HUDEP-2 (cell line): ENCODE measurements around the gene C19orf85.

Source experiments
- DNase-seq, 76 experiments: peaks; one replicate each; lab custom pipeline; 2025; ENCODE audit not compliant: unreplicated experiment in 76 of 76; lab: John Stamatoyannopoulos, UW

The C19orf85 gene

DNA sequence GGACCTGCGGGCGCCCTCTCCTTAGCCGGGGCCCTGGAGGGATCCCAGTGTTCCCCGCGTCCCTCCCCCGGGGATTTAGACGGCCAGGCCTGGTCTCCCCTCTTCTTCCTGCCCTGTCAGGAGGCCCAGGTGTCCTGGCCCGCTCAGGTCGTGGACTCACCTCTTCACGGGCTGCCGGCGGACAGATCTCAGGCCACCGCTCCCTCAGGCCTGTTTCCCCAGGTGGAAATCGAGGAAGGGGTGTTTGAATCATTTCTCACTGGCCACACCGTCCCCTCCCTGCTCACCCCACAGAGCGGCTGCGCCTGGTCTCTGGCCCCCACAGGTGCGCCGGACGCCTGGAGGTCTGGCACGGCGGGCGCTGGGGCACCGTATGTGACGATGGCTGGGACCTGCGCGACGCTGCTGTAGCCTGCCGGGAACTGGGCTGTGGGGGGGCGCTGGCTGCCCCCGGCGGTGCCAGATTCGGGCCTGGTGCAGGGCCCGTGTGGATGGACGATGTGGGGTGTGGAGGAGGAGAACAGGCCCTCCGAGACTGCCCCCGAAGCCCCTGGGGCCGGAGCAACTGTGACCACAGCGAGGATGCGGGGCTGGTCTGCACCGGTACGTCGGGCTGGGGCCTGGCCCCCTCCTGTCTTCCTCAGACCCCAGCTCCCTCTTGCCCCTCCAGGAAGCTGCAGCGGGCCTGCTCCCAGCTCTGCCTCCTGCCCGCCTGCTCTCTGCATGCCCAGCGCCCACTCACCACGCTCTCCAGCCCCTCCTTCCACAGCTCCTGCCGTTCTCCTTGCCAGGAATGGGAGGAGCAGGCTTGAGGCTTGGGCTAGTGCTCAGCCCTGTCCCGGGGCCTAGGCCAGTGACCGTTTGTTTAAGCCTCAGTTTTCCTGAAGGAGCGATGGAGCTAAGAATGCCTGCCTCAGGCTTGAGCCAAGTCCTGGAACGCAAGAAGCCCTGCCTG is 26.2 kb upstream of the C19orf85 start:
- DNase-seq, result no peak

DNA sequence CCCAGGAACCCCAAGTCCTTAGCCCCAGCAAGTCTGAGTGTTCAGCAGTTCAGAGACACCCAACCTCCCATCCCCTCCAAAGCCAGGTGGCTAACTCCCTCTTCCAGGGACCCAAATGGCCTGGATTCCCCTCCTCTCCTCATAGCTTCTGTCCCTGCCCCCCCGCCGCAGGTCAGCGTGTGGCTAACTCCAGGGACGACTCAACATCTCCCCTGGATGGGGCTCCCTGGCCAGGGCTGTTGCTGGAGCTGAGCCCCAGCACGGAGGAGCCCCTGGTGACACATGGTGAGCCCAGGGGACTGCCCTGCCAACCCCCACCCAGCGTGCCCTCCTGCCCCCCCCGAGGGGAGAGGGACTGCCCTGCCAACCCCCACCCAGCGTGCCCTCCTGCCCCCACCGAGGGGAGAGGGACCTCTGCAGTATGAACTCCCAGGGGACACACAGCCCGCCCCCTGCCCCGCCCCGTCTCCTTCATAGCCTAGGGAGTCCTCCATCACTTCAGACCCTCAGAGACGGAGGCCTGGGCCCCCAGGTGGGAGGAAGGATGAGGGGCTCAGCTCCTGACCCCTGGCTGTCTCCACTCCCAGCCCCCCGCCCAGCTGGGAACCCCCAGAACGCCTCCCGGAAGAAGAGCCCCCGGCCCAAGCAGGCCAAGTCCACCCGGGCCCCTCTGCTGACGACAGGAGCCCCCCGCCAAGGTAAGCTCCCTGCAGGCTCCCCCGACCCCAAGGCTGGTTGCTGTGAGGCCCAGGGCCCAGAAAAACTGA is 25.3 kb upstream of the C19orf85 start:
- DNase-seq, result no peak

DNA sequence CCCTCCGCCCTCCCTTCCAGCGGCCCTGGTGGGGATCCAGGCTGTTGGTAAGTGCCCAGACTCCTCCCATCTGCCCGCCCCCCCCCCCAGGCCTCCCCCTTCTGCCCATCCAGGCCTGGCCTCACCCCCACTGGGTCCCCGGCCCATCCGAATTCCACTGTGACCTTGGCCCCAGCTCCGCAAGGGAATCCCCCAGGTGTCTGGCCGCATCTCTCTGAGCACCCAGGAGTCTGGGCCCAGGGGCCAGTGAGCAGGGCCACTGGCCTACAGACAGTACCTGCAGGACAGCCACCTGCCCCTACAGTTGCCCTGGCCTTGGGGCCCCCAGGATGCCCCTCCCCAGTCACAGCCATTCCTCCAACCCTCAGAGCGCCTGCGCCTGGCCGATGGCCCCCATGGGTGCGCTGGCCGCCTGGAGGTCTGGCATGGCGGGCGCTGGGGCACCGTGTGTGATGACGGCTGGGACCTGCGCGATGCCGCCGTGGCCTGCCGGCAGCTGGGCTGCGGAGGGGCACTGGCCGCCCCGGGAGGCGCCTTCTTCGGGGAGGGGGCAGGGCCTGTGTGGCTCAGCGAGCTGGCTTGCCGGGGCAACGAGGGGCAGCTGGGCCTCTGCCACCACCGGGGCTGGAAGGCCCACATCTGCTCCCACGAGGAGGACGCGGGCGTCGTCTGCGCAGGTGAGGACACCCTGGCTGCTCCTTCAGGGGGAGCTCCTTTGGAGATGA is 24.6 kb upstream of the C19orf85 start:
- no peak for DNase-seq

DNA sequence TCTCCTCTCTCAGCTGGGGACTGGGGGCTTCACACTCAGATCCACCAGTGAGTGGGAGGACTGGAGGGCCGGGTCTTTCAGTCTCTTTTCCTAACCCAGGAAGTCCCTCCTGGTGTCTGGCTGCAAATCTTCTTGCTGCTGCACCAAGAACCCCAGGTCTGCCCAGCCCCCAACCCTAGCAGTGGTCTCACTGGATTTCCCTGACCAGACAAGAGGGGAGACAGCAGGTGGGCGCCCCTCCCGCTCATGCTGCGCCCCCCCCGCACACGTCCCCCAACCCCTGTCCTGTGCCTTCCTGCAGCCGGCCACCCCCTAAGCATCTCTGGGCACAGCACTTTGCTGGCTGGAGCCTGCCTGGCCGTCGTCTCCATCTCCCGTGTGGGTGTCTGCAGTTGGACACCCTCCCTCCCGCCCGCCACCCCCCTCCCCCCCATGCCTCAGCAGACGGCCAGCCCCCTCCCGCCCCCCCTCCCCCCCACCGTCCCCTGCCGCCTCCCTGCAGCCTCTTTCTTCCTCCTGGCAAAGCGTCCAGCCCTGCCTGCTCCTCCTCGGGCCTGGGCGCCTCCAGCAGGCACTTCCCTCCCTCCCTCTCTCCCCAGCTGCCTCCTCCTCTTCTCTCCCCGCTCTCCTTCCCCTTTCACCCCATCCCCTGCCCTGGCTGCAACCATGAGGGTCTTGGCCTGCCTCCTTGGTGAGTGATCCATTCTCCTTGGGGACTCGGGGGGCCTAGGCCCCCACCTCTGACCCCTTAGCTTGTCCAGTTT is 23.6 kb upstream of the C19orf85 start, which contains the start of gene SSC5D:
Gene SSC5D, plus strand, starts transcription at position 513 of the 764 bp plus-strand sequence. Its CDS starts 154 bp downstream, at position 667.
- peak in 2 of 76 experiments; percentile 24 to 27 for DNase-seq

DNA sequence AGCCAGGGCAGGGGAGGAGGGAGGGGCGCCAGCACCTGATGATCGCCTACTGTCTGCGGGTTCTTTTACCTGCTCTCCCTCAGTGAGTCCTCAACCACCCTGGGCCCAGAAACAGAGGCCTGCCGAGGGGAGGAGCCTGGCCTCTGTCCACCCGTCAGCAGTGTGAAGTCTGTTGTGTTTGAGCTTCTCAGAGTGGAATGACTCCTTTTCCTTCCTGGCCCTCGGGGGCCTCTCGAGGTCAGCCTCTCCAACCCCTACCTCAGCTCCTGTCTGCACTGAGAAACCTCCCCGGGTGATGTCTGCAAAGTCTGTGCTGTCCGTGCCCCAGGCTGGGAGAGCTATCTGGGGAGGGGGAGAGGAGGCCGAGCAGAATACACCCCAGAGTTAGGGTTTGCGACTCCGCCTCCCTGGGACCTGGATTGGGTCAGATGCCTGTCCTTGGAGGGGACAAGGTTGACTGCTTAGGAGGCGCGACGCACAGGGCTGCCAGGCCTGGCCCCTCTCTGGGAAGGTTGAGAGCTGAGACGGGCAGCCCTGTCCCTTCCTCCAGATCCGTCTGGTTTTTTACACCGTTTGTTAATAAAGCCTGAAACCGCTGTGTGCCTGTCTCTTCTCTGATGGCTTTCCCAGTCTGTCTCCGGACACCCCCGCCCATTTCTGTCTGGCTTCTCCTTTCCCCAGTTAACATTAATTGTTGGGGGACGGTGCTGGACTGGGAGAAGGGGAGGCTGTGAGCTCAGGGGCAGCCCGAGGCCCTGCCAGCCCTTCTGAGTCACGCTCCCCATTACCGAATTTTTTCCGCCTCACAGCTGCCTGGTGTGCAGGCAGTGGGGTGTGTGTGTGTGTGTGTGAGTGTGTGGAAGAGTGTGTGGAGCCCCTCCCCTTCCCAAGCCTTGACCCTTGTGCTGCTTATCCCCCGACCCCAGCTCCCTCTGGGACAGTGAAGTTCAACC is 22.7 kb upstream of the C19orf85 start:
- DNase-seq, result peak in 48 of 76 experiments; percentile 18 to 86 (median 54)

DNA sequence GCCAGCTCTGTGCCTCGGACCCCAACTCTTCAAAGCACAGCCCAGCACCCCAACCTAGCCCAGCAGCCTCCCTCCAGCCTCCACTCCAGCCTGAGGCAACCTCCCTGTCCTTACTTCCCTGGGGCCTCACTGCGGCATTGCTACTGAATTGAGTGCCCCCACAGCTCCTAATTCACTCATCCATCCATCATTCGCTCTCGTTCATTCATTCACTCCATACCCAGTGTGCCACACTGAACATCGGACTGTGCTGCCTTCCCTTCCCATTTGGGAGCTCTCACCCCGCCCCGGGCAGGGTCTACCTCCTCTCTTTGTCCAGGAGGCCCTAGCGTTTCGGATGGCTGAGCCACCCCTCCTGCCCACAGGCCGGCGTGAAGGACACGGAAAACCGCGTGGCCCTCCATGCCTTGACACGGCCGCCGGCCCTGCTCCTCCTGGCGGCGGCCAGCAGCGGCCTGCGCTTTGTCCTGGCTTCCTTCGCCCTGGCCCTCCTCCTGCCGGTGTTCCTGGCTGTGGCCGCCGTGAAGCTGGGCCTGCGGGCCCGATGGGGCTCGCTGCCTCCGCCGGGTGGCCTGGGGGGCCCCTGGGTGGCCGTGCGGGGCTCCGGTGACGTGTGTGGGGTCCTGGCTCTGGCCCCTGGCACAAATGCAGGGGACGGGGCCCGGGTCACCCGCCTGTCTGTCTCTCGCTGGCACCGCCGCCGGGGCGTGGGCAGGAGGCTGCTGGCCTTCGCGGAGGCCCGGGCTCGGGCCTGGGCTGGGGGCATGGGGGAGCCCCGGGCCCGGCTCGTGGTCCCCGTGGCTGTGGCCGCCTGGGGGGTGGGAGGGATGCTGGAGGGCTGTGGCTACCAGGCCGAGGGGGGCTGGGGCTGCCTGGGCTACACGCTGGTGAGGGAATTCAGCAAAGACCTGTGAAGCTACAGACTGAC is 21.8 kb upstream of the C19orf85 start:
- DNase-seq, result no peak

DNA sequence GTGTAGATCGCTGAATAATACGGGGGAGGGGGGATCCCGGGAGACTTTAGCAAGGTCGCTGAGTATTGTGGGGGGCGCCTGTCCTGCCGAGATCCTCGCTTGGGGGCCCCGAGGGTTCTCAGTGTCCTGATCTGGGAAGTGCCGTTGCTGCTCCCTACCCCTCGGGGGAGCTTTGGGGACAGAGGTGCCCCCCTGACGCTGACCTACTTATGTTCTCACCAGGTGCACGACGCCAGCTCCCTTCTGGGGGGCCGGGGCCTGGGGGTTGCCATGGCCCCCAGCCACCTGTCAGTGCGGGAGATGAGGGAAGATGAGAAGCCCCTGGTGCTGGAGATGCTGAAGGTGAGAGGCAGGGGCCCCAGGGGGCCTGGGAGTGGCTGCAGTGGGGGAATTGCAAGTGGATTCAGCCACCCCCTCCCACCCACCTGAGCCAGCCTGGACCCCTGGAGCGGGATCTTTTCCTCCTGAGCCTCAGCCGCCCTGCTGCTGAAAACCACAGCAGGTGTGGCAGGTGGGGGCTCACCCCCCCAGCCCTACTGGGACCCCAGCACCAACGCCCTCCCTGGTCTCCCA is 21.0 kb upstream of the C19orf85 start:
- no peak for DNase-seq

DNA sequence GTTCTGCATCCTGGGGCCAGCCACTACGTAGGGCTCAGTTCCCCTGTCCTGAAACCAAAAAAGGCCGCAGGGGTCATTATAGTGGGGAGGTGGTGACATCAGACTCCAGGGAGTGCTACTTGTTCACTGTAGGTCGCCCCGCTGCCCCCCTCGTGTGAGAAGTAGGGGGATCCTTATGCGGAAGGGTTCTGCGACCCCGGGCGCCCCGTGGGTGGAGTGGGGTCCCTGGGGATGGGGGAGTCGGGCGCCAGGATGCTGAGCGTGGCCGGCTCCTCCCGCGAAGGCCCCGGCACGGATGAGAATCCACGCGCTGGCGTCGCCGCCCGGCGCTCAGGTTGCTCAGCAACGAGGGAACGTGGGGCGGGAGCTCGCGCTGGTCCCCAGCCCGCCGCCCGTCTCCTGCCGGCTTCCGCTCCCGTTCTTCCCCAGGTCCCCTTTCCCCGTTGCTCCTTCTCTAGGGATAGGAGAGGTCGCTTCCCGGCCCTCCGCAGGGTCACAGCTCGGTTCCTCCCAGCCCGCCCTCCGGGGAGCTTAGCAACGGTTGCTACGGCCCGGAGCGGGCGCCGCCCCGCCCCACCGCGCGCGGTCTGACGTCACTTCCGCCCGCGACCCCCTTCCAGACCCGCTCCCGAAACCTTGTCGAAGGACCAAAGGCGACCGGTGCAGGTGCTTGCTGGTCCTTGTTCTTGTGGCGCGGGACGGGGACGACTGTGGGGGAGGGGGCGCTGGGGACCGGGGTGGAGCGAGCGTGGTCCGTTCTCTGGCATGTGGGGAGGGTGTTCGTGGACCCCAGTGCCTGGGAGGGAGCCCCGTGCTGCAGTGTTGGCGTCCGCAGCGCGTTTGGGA is 20.3 kb upstream of the C19orf85 start, which contains the start of gene NAT14:
Gene NAT14, plus strand, starts transcription at position 596 of the 846 bp plus-strand sequence. CDS start 521 bp downstream, outside the sequence.
- DNase-seq, result peak in 57 of 76 experiments; percentile 18 to 82 (median 60)

DNA sequence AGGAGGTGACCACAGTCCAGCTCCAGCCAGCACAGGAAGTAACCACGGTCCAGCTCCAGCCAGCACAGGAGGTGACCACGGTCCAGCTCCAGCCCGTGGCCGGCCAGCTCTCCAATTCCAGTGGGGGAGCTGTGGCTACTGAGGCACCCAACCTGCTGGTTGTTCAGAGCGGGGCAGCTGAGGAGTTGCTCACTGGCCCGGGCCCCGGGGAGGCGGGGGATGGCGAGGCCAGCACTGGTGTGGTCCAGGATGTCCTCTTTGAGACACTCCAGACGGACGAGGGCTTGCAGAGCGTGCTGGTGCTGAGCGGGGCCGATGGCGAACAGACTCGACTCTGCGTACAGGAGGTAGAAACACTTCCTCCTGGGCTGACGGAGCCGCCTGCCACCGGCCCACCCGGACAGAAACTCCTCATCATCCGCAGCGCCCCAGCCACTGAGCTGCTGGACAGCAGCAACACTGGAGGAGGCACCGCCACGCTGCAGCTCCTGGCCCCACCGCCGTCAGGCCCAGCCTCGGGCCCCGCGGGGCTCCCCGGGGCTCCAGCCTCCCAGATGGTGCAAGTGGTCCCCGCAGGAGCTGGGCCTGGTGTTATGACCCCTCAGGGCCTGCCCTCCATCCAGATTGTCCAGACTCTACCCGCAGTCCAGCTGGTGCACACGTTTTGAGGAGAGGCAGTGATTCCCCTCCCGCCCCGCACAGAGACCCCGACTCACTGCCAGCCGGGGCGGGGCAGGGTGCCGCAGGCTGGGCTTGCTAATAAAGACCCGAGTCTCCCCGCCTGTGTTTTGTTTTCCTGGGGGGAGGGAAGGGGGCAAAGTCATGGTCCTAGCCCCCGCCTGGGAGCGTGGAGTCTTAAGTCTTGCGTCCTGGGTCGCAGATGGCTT is 19.4 kb upstream of the C19orf85 start:
- DNase-seq, result no peak

DNA sequence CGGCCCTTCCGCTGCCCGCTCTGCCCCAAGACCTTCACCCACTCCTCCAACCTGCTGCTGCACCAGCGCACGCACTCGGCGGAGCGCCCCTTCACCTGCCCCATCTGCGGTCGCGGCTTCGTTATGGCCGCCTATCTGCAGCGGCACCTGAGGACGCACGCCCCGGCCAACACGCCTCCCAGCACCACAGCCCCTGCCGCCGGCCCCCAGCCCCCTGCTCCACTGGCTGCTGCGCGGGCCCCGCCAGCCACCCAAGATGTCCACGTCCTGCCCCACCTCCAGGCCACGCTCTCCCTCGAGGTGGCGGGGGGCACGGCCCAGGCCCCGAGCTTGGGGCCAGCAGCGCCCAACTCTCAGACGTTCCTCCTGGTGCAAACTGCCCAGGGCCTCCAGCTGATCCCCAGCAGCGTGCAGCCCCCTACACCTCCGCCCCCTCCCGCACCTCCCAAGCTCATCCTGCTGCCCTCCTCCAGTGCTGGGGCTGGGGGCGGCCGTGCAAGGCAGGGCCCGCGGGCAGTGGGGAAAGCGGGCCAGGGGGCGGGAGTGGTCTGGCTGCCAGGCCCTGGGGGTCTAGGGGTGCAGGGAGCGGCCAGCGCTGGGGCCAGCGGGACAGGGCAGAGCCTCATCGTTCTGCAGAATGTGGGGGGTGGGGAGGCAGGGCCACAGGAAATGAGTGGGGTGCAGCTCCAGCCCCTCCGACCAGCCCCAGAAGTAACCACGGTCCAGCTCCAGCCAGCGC is 18.6 kb upstream of the C19orf85 start:
- DNase-seq, result no peak

DNA sequence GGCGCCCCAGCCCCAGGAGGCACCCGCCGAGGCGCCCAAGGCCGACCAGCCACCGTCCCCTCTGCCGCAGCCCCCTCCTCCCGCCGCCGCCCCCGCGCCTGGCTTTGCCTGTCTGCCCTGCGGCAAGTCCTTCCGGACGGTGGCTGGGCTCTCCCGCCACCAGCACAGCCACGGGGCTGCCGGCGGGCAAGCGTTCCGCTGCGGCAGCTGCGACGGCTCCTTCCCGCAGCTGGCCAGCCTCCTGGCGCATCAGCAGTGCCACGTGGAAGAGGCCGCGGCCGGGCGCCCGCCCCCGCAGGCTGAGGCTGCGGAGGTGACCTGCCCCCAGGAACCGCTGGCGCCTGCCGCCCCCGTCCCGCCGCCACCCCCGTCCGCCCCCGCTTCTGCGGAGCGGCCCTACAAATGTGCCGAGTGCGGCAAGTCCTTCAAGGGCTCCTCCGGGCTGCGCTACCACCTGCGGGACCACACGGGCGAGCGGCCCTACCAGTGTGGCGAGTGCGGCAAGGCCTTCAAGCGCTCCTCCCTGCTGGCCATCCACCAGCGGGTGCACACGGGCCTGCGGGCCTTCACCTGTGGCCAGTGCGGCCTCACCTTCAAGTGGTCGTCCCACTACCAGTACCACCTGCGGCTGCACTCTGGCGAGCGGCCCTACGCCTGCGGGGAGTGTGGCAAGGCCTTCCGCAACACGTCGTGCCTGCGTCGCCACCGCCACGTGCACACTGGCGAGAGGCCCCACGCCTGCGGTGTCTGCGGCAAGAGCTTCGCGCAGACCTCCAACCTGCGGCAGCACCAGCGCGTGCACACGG is 17.8 kb upstream of the C19orf85 start:
- no peak for DNase-seq

DNA sequence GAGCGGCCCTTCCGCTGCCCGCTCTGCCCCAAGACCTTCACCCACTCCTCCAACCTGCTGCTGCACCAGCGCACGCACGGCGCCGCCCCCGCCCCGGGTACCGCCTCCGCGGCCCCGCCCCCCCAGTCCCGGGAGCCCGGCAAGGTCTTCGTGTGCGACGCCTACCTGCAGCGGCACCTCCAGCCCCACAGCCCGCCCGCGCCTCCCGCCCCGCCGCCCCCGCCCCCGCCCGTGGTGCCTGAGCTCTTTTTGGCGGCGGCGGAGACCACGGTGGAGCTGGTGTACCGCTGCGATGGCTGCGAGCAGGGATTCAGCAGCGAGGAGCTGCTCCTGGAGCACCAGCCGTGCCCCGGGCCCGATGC is 17.2 kb upstream of the C19orf85 start:
- no peak for DNase-seq

DNA sequence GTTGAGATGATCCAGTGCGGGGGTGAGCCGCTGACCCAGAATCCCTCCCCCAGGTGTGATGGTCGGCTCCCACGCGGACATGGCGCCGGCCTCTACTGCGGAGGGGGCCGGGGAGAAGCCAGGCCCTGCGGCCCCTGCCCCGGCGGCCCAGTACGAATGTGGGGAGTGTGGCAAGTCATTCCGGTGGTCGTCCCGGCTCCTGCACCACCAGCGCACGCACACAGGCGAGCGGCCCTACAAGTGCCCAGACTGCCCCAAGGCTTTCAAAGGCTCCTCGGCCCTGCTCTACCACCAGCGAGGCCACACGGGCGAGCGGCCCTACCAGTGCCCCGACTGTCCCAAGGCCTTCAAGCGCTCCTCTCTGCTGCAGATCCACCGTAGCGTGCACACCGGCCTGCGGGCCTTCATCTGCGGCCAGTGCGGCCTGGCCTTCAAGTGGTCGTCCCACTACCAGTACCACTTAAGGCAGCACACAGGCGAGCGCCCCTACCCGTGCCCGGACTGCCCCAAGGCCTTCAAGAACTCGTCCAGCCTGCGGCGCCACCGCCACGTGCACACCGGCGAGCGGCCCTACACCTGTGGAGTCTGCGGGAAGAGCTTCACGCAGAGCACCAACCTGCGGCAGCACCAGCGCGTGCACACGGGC is 16.7 kb upstream of the C19orf85 start:
- DNase-seq, result no peak
